OCI-LY3 (cell line): ENCODE results near the gene HLA-F.

ENCODE experiments used
- EZH2phosphoT487 ChIP-seq: fragments of 200-600 bp; shearing (Covaris generic); IDR thresholded peaks from 2 replicates; pipeline ENCODE4 v1.6.1; 2018; ENCODE audit warnings: antibody characterized with exemption, mixed run types, low read depth
- TF ChIP-seq, protein P1 (sequence below): fragments of 200-600, 300-600 bp; sonication (generic); IDR thresholded peaks from 2 replicates; pipeline ENCODE4 v1.5.1; 2014; ENCODE audit warnings: antibody characterized with exemption, low read length, low read depth

GRCh38 chr6:29739882-29740261 is 16.6 kb downstream of the HLA-F start:
- TF ChIP-seq, protein P1, sequence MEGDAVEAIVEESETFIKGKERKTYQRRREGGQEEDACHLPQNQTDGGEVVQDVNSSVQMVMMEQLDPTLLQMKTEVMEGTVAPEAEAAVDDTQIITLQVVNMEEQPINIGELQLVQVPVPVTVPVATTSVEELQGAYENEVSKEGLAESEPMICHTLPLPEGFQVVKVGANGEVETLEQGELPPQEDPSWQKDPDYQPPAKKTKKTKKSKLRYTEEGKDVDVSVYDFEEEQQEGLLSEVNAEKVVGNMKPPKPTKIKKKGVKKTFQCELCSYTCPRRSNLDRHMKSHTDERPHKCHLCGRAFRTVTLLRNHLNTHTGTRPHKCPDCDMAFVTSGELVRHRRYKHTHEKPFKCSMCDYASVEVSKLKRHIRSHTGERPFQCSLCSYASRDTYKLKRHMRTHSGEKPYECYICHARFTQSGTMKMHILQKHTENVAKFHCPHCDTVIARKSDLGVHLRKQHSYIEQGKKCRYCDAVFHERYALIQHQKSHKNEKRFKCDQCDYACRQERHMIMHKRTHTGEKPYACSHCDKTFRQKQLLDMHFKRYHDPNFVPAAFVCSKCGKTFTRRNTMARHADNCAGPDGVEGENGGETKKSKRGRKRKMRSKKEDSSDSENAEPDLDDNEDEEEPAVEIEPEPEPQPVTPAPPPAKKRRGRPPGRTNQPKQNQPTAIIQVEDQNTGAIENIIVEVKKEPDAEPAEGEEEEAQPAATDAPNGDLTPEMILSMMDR, result no peak
- no peak for TF ChIP-seq EZH2phosphoT487
